ENCODE results near the gene HS3ST5.
"Not testable (repeated sequence)": the region's sequence is repeated elsewhere in the genome, so short reads cannot be mapped to it uniquely, and the experiment has no call there.

Gene HS3ST5

DNA sequence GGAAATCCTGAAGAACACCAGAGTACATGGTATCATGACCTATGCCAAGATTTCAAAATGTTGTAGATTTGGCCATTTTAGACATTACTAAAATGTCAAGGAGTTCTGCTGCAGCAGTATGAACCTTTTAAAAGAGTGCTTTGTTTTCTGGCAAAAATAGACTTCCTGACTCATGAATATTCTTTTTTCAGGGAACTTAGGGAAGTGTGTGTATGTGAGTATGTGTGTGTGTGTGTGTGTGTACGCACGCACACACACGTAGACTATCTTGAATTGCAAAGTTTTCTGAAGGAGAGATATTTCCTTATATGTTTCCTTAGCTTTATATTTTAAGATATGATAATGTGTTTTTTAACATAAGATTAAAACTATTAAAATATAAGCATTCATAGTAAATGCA lies 161.2 kb downstream of the HS3ST5 start:
- no peak for DNase-seq

DNA sequence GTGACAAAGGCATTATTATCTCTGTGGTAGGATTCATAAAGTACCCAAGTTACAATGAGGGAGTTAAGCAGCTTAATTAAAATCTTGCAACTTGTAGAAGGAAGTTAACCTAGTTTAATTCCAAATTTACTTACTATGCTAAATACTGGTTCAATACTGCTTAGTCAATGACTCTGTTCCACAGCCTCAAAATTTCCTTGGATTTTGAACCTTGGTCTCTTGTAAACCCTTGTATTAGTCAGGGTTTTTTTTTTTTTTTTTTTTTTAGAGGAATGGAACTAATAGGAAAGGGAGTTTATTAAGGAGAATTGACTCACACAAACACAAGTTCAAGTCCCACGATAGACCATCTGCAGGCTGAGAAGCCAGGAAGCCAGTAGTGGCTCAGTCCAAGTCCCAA lies 163.4 kb downstream of the HS3ST5 start:
- DNase-seq: no peak

DNA sequence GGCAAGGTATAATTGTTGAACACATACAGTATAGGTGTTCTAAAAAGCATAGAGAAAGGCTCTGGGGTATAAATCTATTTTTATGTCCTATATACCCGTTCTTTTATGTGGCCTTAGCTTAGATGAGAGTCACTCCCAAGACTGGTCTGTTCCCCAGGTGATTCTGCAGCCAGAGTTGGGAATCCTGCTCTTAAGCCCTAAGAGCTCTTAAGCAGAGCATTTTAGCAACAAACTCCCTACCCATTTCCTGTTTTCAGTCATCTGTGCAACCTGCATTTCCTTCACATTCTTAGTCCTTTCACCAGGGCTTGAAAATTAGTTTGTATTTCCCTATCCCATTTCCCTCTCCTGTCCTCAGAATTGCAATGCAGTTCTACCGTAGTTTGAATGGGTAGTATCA lies 166.1 kb downstream of the HS3ST5 start:
- no peak for DNase-seq

DNA sequence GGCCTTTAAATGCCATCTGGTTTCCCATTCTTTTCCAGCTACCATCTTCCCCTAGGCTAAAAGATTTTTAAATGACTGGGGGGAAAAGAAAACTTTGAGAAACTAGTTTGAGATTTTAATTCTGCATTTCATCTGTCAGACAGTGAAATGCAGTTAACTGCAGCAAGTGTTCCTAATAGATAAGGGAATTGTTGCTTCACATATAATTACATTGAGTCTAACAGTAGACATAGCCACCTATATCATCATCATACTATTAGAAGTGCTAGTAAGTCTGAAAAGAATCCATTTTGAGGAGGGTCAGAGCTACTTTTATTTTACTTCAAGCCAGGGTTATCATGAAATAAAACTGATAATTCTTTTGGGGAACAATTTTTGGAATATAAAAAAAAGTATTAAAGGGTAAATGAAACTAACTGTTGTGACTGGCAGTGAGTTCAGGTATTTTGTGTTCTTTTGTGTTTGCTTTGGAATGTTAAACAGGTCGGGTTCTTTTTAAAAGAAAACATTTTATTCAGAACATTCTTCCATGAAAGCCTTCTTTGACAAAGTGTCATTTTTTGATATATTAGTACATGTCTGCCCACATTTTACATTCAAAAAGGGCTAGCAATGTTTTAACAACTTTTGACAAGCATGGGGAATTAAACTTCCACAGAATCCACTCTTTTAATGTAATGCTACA lies 170.1 kb downstream of the HS3ST5 start:
- DNase-seq: no peak

DNA sequence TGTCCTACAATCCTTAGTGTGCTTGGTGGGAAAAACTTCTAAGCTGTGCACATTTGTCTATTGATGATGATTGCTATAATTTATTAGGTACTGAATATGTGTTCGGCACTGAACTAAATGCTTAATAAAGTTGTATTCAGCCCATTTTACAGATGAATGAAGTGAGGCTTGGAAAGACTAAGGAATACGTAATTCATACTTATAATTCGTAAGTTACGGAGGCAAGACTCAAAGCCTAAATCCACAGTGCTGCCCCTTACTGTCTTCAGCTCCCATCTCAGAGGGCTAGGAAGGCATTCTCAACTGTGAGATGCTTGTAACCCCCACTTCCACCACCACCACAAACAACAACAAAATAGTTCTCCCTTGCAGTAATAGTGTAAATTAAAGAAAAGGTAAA lies 171.3 kb downstream of the HS3ST5 start:
- no peak for DNase-seq

DNA sequence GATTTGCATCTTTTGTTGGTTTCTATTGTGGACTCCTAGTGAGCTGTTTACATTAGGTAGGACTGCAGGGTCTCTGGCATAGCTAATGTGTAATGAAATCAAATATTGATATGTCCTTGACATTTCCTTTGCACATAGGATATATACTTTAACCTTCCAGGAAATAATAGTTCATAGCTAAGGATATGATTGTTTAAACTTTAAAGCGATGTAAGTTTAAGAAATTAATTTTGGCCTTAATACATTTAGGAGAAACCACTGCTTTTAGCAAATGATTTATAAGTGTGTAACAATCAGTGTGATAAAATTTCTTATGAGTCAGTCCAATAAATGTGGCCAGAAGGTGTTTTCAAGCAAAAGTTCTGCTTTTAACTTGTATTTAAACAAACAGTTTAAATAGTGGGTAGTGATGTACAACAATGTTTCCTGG lies 171.8 kb downstream of the HS3ST5 start:
- DNase-seq: no peak

DNA sequence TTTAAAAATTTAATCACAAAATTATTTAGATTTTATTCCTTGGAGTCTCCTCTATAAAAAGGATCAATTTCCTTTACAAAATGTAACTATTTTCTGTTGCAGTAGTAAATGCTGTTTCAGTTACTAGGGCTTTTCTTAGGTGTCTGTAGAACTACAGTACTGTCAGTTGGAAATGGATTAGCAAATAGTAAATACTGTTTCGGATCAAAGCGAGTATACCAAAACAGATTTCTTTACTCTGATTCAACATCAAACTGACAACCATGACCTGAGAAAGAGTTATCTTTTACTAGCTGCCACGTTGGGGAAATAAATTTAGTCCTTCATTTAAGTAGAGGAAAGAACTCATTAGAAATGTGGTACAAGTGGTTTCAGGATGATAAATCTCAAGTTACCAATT lies 172.5 kb downstream of the HS3ST5 start:
- DNase-seq: no peak

DNA sequence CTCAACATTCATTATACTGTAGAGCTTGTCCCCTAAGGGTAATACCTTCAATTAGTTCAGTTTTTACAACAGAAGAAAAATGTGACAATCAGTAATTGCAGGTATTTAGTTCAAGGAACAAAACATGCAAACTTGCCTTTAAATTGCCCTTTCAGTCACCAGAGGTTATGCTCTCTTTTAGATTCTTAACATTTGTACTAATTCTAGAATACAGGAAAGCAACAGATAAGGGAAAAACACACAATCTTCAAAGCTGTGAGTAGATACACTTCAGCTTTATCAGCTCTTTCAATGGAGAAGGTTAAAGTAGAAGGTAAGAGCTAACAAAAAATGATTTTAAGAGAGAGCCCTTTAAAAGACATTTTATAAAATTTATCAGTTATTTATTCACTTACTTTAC lies 173.1 kb downstream of the HS3ST5 start:
- DNase-seq: no peak

DNA sequence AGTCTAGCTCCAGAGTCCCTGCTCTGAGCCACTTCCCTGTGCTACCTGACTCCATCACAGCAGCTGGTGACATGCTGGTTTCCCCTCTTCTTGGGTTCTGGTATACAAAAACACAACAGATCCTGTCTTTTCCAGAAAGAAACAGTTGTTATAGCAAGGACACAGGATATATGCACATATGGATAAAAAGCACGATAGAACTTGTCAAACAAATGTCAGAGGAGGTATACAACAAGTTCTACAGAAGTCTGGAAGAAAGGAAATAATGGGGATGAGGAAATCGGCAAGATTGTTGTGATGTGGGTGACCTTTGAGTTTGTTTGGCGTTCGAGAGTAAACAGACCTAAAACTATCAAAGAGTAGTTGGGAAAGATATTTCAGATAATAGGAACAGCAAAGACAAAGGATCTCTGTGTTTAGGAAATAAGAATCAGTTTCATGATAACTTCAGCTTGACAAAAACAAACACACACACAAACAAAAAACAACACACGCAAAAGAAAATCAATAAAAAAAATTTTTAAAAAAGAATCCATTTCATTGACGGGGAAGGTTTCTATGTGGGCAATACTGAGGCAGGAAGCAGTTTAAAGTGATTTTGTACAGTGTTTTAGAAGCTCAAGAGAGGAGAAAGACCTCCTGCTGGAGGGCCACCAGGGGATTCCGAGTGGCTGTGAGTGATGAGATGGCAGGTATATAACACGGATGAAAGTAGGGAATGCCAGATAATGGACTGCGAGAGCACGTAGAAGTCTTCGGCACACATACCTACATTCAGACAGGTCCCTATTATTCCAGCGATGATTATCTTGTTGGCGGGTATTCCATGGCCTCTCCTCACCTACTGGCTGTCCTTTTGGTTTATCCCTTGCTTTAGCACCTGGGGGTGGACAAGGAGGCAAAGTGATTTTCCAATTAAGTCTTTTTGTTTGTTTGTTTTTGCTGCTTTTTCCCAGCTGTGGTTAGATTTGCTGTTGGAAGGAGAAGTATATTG lies 174.9 kb downstream of the HS3ST5 start:
- no peak for DNase-seq

DNA sequence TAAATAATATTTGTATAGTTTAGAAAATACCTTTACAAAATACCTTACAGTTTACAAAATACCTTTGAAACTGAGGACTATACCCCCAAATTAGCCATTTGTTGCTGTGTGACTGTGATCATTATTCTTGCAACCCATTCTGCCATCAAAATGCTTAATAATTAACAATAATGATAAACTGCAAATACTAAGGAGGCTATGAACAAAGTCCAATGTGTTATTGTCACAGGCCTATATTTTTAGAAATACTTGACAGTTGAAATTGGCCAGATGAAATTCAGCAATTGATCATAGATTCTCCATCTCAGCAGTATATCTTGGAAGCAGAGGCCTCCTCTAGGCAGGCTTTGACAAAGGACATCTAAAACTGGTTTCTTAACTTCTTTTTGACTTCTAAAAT lies 178.6 kb downstream of the HS3ST5 start:
- DNase-seq: no peak

DNA sequence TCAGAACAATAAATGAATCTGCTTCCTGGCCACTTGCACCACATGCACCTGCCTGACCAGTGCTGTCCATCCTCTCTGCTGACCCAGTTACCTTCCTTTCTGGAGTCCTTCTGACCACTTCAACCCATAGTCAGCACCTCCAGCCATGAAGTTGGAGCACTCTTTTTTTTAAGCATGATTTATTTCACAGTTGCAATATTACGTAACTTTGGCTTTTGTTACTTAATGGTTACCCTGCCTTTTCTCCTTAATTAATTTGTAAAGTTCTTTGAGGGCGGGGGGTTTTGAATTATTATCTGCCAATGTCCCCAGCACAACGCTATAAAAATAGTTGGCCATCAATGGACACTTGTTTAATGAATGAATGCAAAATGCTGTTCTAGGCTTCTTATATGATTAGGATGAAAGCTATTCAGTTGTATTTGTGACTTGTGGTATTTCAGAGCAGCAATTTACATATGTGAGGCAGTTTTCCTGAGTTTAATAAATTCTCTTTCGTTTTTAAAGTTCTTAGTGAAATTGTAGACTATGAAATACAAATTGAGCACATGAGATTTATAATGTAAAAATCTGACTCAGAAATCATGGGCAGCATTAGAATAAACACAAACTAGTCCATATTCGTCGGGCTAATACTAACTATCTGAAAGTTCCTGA lies 180.0 kb downstream of the HS3ST5 start:
- no peak for DNase-seq

DNA sequence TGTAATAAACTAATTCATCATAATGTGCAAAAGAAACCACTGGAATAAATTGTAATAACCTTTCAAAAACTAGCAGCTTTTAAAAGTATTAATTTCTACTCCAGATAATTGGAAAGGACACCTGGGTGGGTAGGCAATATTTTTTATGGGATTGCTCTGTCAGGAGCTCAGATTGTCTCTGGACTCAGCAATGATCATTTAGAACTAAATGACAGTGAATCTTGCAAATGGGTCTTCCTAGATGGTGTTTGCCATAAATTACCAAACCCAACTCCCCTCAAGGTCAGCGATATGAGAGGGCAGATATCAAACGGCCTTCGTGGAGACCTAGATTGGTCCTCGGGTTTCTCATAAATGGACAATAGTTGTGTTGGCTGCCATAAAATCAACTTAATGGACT lies 181.9 kb downstream of the HS3ST5 start:
- no peak for DNase-seq

DNA sequence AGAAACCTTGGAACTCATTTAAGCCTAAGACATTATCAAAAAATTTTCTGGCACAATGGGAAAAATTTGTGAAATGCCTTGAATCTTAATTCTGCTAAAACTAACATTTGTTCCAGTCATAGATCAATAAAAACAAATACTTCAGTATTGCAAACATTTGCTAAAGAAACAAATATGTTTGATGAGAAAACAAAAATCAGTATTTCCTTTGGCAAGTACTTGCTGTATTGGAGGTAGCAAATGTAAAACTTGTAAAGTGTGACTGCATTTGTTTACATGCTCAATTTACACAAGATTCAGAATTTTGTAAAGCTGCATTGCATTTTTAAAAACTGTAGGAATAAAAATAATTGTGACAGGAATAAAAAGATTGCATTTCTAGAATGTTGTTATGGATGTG lies 183.1 kb downstream of the HS3ST5 start:
- DNase-seq: no peak

DNA sequence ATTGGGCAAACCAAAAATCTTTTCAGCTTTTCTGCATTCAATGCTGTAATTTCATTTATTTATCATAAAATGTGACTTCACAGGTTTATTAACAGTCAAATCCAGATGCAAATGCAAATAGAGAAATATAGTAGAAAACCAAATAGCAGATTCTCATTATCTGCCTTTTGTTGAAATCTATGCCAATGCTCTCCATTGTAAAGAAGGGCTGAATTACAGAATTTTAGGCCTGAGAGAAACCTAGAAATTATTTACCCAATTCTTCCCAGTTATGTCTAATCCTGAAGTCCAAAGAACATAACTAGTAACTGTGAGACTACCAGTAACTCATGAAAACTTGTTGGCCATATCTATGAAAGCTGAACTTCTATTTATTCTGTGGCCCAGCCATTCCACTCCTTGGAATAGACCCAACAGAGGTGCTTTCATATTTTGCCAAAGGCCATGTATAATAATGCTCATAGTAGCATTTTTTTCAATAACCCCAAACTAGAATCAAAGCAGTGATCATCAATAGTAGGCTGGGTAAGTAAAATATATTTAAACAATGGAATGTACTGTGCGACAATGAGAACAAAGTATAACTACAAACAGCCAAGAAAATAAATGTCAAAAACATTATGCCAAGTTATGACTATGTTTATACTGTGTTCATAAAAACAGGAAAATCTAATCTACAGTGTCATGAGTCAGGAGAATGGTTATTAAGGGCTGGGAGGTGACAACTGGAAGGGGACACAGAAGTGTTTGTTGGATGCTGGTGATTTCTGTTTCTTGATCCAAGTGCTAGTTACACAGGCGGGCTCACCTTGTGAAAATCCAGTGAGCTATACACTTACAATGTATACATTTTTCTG lies 183.8 kb downstream of the HS3ST5 start:
- DNase-seq: no peak

DNA sequence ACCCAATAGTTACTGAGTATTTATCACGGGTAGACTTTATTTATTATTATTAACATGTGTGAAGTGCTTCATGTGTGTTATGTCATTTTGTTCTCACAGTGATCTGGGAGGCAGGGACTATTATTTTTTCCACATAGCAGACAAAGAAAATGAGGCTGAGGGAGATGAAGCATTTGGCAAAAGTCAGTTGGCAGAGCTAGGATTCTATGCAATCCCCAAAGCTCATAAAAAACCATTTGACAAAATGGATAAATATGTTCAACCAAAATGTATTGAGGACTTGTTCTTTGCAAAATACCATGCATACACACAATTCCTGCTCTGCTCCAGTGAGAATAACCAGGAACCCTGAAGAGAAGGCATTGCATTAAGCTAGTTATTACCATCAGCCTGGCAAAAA lies 184.4 kb downstream of the HS3ST5 start:
- no peak for DNase-seq

DNA sequence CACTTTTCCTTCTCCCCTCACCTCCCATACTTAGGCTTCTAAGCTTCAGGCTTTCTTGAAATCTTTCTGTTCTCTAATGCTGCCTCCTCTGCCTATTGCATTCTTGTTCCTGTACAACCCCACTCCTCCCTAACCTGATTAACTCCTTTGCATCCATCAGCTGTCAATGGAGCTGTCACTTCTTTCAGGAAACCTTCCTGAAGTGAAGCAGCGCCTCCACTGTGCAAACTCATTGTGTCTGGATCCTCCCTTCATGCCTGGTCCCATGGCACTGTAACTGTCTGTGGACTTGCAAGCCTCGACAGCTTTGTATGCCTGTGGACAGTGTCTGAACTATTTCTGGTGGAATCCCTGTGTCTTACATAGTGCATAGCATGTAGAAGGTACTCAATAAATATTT lies 185.0 kb downstream of the HS3ST5 start:
- DNase-seq: no peak

DNA sequence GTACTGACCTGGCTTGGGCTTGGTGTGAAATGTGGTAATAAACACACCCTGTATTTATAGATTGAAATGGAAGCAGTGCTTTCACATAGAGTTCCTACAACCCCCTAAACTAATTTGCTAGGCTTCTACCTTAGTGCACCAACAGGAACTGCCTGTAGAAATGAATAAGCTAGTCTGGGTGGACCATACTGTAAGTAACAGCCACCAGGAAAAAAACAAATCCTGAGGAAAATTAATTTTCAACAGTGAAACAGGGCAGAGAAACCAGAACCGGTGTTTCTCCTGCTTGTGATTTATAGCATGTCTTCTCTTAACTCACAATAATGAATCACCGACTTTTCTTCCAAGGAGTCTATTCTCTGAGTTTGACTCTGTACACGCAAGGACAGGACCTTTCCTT lies 187.1 kb downstream of the HS3ST5 start:
- DNase-seq: no peak

DNA sequence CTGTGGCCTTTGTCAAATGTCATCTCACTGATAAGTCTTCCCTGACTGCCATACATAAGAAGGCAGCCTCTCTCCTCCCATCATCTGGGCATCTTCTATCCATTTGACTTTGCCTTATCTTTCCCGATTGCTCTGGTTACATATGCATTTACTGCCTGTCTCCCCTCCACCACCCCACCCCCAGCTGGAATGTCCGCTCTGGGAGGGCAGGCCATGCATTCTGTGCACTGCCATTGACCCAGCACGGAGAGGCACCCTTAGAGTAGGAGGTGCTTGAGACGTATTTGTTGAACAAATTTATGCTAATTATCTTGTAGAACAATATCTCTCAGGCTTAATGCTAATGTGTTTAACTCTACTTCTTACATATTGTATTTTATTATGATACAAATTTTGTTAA lies 188.0 kb downstream of the HS3ST5 start:
- DNase-seq: no peak

DNA sequence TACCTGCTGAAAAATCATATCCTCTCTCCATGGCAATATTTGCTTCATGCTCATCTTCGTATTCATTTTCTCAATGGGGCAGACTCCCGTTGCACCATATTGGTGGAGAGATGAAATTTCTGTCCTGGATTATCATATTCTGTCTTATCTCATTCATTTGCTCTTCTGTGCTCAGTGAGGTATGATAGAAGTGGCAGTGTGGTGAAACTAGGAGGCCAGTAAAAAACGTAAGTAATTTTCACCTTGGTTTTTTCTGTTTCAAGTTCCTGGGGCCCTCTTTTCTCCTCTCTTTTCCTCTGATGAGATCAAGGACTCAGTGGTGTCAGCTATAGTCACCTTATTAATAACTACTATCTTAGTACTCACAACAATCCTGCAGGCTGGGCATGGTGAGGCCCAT lies 189.4 kb downstream of the HS3ST5 start:
- DNase-seq: no peak

DNA sequence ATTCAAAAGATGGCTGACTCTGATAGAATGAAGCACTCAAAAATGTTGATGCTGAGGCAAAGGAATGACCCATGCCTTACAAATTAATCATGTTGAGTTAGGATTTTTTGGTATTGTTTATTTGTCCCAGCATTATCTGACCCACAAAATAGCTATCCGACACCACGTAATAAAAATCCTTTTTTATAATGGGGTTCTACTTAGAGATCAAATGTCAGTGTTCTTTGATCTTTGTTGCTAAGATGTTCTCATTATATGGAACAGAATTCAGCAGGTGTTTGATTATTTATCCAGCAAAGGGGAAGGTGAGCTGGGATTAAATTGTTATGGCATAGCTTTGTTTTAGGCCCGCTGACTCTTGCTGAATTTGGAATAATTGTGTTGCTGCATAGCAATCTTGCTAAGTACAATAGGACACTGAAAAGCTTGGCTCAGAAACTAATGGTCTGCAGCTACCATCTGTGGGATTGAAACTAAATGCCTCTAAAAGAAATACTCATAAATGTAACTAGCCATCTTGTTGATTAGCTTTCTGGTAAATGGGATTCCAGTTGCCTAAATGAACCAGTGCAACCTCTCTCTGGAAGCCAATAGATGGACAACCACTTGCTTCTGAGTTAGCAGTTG lies 191.6 kb downstream of the HS3ST5 start:
- DNase-seq: no peak

DNA sequence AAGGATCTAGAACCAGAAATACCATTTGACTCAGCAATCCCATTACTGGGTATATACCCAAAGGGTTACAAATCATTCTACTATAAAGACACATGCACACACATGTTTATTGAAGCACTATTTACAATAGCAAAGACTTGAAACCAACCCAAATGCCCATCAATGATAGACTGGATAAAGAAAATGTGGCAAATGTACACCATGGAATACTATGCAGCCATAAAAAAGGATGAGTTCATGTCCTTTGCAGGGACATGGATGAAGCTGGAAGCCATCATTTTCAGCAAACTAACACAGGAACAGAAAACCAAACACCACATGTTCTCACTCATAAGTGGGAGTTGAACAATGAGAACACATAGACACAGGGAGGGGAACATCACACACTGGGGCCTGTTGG lies 193.6 kb downstream of the HS3ST5 start:
- DNase-seq: not testable (repeated sequence)

Data from activated gamma-delta T cell (primary cell).